K562 (cell line): ENCODE results near the gene YBX2. TPM values are rescaled to one million over a fixed set of nuclear protein-coding genes. Genes with fewer than 3 reads are reported as not detected.

ENCODE experiments used
- BMI1 ChIP-seq: fragments of 150-350 bp; IDR thresholded peaks from 2 replicates; pipeline ENCODE4 v1.6.1; 2014; ENCODE audit warnings: low read length
- BRD4 ChIP-seq: fragments of 200-600 bp; sonication (generic); IDR thresholded peaks from 2 replicates; pipeline ENCODE4 v1.6.1; 2017; ENCODE audit warnings: inconsistent platforms
- C11orf30 ChIP-seq: fragments of 450-650 bp; IDR thresholded peaks from 2 replicates; pipeline ENCODE4 v1.6.1; 2016; ENCODE audit warnings: low read depth, mild to moderate bottlenecking
- E2F8 ChIP-seq: fragments of 450-650 bp; IDR thresholded peaks from 2 replicates; pipeline ENCODE4 v1.7.1; 2018; ENCODE audit warnings: mild to moderate bottlenecking, low read depth; ENCODE audit not compliant: partially characterized antibody
- GTF2B ChIP-seq: IDR thresholded peaks from 2 replicates; pipeline ENCODE4 v1.6.1; 2011; ENCODE audit not compliant: insufficient read length; ENCODE audit errors: extremely low read depth
- NR2C2 ChIP-seq, 2 experiments: fragments of 200-800 bp in 1 of 2; sonication (Bioruptor generic) in 1 of 2; sonication (generic) in 1 of 2; formaldehyde crosslinking in 1 of 2; IDR thresholded peaks; 2 replicates each; pipeline versions ENCODE4 v1.6.1 to v1.8.0; 2016 to 2022; ENCODE audit warnings: mild to moderate bottlenecking in 1 of 2, missing compliant biosample characterization in 1 of 2, missing genetic modification characterization in 1 of 2, missing genetic modification reagents in 1 of 2
- VEZF1 ChIP-seq: fragments of 200-800 bp; sonication (Bioruptor generic); IDR thresholded peaks from 2 replicates; pipeline ENCODE4 v1.6.1; 2017; ENCODE audit warnings: missing genetic modification characterization, missing compliant biosample characterization
- ZNF124 ChIP-seq: sonication (generic); formaldehyde crosslinking; IDR thresholded peaks from 2 replicates; pipeline ENCODE4 v1.8.1; 2022; ENCODE audit warnings: missing genetic modification reagents
- ZNF3 ChIP-seq: fragments of 250-450 bp; sonication (Bioruptor Pico); IDR thresholded peaks from 2 replicates; pipeline ENCODE4 v1.5.0; 2021; ENCODE audit warnings: mild to moderate bottlenecking, moderate library complexity
- polyA plus RNA-seq, 8 experiments: library from polyadenylated mRNA; depleted of rRNA in 4 of 8; stranded (reverse) in 5 of 8; unstranded in 3 of 8; fragments of >200 nt; fragmentation: Nextera tagmentation in 2 of 8; fragmentation: Illumina TruSeq in 1 of 8; extraction: Ambion mirVana in 2 of 8; extraction: Trizol in 1 of 8; gene quantifications; 2 replicates each; pipeline versions ENCODE4 v1.2.1 to v1.2.3, GENCODE V29; 2011 to 2014; ENCODE audit warnings: inconsistent platforms in 1 of 8, missing spikeins in 1 of 8
- total RNA-seq, 7 experiments: library from RNA; depleted of rRNA in 6 of 7; stranded (reverse); fragments of >200 nt in 6 of 7; fragmentation: Illumina TruSeq in 2 of 7; extraction: Trizol in 2 of 7; gene quantifications; 2 replicates each; pipeline versions ENCODE4 v1.2.1 to v1.2.3, GENCODE V29; 2011 to 2021; ENCODE audit warnings: low replicate concordance in 1 of 7
- TF ChIP-seq, protein P1 (sequence below): fragments of 450-650 bp; formaldehyde crosslinking; IDR thresholded peaks from 2 replicates; pipeline ENCODE4 v1.4.0; 2020; ENCODE audit warnings: mild to moderate bottlenecking, moderate library complexity

Gene YBX2
- total and polyA plus RNA-seq, 9 of the 15 experiments (the other 6 are each of a cell fraction or from before 2014, with no cell fraction given): 0.03 to 0.59 (median 0.27) TPM; not detected in 6

DNA sequence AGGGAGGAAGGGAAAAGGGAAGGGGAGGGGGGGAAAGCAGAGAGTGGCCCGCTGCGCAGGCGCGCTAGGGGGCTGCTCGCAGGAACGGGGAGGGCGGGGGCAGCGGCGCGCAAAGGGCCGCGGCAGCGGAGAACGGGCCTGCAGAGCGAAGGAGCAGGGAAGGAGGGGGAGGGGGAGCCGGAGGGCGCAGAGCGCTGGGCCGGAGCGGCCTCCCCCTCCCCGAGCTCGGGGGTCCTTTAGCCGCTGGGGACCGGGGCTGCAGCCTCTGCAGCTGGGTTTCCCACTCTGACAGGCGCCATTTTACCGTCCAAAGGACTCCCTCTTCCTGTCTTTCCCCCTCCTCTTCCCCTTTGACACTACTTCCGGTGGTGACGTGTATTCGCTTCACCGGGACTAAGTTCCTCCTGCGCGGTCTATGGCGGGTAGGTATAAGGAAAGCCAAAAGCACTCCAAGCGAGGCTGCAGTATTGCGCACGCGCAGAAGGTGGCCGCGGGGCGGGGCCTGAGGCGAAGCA, 42.7 kb downstream of the YBX2 start, which contains the start of gene CTDNEP1 (continued):
- TF ChIP-seq C11orf30: peak; percentile 97
- no peak for TF ChIP-seq ZNF3 (CRISPR knock-in tag)
- no peak for TF ChIP-seq ZNF124 (CRISPR knock-in tag)
- TF ChIP-seq NR2C2 (CRISPR knock-in tag; IDR thresholded peaks at IDR 0.05): no peak
- peak; percentile 96 for TF ChIP-seq NR2C2 (tag; IDR thresholded peaks at IDR 0.05)
- TF ChIP-seq E2F8: peak; percentile 60
- TF ChIP-seq BRD4: peak; percentile 15; the same call in 1 of the 2 replicates
- TF ChIP-seq BMI1: no peak
- TF ChIP-seq VEZF1 (CRISPR knock-in tag): peak; percentile 81; the same call in 1 of the 2 replicates
- TF ChIP-seq, protein P1, sequence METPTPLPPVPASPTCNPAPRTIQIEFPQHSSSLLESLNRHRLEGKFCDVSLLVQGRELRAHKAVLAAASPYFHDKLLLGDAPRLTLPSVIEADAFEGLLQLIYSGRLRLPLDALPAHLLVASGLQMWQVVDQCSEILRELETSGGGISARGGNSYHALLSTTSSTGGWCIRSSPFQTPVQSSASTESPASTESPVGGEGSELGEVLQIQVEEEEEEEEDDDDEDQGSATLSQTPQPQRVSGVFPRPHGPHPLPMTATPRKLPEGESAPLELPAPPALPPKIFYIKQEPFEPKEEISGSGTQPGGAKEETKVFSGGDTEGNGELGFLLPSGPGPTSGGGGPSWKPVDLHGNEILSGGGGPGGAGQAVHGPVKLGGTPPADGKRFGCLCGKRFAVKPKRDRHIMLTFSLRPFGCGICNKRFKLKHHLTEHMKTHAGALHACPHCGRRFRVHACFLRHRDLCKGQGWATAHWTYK: no peak
- TF ChIP-seq GTF2B: no peak
